K562 (cell line): Measurements from ENCODE around the gene TMEFF1. TPM values are rescaled to one million over a fixed set of nuclear protein-coding genes. Genes with fewer than 3 reads are reported as not detected.

Source experiments
- BCOR ChIP-seq: fragments of 450-650 bp; IDR thresholded peaks from 2 replicates; pipeline ENCODE4 v1.6.1; 2016
- BRCA1 ChIP-seq, 2 experiments: fragments of 450-650 bp in 1 of 2; sonication (generic) in 1 of 2; formaldehyde crosslinking in 1 of 2; IDR thresholded peaks; 2 replicates each; pipeline versions ENCODE4 v1.5.0 to v1.6.1; 2017 to 2020; ENCODE audit warnings: mild to moderate bottlenecking in 1 of 2, missing genetic modification reagents in 1 of 2
- CBFA2T2 ChIP-seq: fragments of 450-650 bp; conservative IDR thresholded peaks from 2 replicates; pipeline ENCODE4 v1.6.1; 2017; ENCODE audit warnings: mild to moderate bottlenecking
- CBX2 ChIP-seq: fragments of 200-600 bp; sonication (generic); IDR thresholded peaks from one replicate; pipeline ENCODE4 v1.6.1; 2012; ENCODE audit warnings: mild to moderate bottlenecking, low read length, inconsistent platforms; ENCODE audit not compliant: insufficient read depth, poor library complexity, severe bottlenecking
- CCNT2 ChIP-seq: IDR thresholded peaks from 2 replicates; pipeline ENCODE4 v1.6.1; 2011; ENCODE audit warnings: borderline replicate concordance, low read depth, mild to moderate bottlenecking, moderate library complexity, mixed read lengths, low read length; ENCODE audit not compliant: insufficient read length; ENCODE audit errors: extremely low read depth
- CHD4 ChIP-seq: fragments of 200-600 bp; sonication (generic); IDR thresholded peaks from 3 replicates; pipeline ENCODE4 v1.6.1; 2012; ENCODE audit warnings: low read depth, mild to moderate bottlenecking, mixed read lengths, low read length, inconsistent platforms; ENCODE audit not compliant: insufficient read depth, insufficient replicate concordance, poor library complexity, severe bottlenecking
- HMGXB4 ChIP-seq: sonication (generic); formaldehyde crosslinking; IDR thresholded peaks from 2 replicates; pipeline ENCODE4 v1.8.1; 2023; ENCODE audit warnings: mild to moderate bottlenecking, missing genetic modification reagents
- NELFE ChIP-seq: IDR thresholded peaks from 2 replicates; pipeline ENCODE4 v1.6.1; 2011; ENCODE audit warnings: mild to moderate bottlenecking; ENCODE audit not compliant: insufficient read depth, insufficient read length
- NR3C1 ChIP-seq: sonication (generic); formaldehyde crosslinking; IDR thresholded peaks from 2 replicates; pipeline ENCODE4 v1.8.1; 2022; ENCODE audit warnings: missing genetic modification reagents
- TCF7 ChIP-seq: sonication (generic); IDR thresholded peaks from 2 replicates; pipeline ENCODE4 v1.6.1; 2016; ENCODE audit warnings: antibody characterized with exemption, borderline replicate concordance
- XRCC4 ChIP-seq: IDR thresholded peaks from one replicate; pipeline ENCODE4 v1.6.1; 2011; ENCODE audit not compliant: insufficient read depth, insufficient read length; ENCODE audit errors: extremely low read depth
- ZNF133 ChIP-seq: fragments of 250-450 bp; sonication (Bioruptor Pico); IDR thresholded peaks from 2 replicates; pipeline ENCODE4 v1.4.0; 2020; ENCODE audit warnings: mild to moderate bottlenecking
- ZNF217 ChIP-seq: sonication (generic); formaldehyde crosslinking; IDR thresholded peaks from 2 replicates; pipeline ENCODE4 v1.8.0; 2022; ENCODE audit warnings: mild to moderate bottlenecking, missing genetic modification reagents
- ZNF75A ChIP-seq: fragments of 450-650 bp; formaldehyde crosslinking; IDR thresholded peaks from 2 replicates; pipeline ENCODE4 v1.4.0; 2020; ENCODE audit warnings: mild to moderate bottlenecking
- ZNF79 ChIP-seq: fragments of 250-450 bp; sonication (Bioruptor Pico); IDR thresholded peaks from 2 replicates; pipeline ENCODE4 v1.4.0; 2020; ENCODE audit warnings: low read depth, mild to moderate bottlenecking, moderate library complexity
- polyA plus RNA-seq, 8 experiments: library from polyadenylated mRNA; depleted of rRNA in 4 of 8; stranded (reverse) in 5 of 8; unstranded in 3 of 8; fragments of >200 nt; fragmentation: Nextera tagmentation in 2 of 8; fragmentation: Illumina TruSeq in 1 of 8; extraction: Ambion mirVana in 2 of 8; extraction: Trizol in 1 of 8; gene quantifications; 2 replicates each; pipeline versions ENCODE4 v1.2.1 to v1.2.3, GENCODE V29; 2011 to 2014; ENCODE audit warnings: inconsistent platforms in 1 of 8, missing spikeins in 1 of 8
- total RNA-seq, 7 experiments: library from RNA; depleted of rRNA in 6 of 7; stranded (reverse); fragments of >200 nt in 6 of 7; fragmentation: Illumina TruSeq in 2 of 7; extraction: Trizol in 2 of 7; gene quantifications; 2 replicates each; pipeline versions ENCODE4 v1.2.1 to v1.2.3, GENCODE V29; 2011 to 2021; ENCODE audit warnings: low replicate concordance in 1 of 7
- TF ChIP-seq, protein P1 (sequence below): sonication (generic); formaldehyde crosslinking; IDR thresholded peaks from 2 replicates; pipeline ENCODE4 v1.8.0; 2023; ENCODE audit warnings: mild to moderate bottlenecking, missing genetic modification reagents
- TF ChIP-seq, protein P2 (sequence below): fragments of 450-650 bp; IDR thresholded peaks from 2 replicates; pipeline ENCODE4 v1.6.1; 2018; ENCODE audit warnings: mild to moderate bottlenecking, low read depth; ENCODE audit not compliant: partially characterized antibody

The TMEFF1 gene
- total and polyA plus RNA-seq, 9 of the 15 experiments (the other 6 are each of a cell fraction or from before 2014, with no cell fraction given), result 0.07 to 1.1 (median 0.28) TPM; not detected in 2

DNA sequence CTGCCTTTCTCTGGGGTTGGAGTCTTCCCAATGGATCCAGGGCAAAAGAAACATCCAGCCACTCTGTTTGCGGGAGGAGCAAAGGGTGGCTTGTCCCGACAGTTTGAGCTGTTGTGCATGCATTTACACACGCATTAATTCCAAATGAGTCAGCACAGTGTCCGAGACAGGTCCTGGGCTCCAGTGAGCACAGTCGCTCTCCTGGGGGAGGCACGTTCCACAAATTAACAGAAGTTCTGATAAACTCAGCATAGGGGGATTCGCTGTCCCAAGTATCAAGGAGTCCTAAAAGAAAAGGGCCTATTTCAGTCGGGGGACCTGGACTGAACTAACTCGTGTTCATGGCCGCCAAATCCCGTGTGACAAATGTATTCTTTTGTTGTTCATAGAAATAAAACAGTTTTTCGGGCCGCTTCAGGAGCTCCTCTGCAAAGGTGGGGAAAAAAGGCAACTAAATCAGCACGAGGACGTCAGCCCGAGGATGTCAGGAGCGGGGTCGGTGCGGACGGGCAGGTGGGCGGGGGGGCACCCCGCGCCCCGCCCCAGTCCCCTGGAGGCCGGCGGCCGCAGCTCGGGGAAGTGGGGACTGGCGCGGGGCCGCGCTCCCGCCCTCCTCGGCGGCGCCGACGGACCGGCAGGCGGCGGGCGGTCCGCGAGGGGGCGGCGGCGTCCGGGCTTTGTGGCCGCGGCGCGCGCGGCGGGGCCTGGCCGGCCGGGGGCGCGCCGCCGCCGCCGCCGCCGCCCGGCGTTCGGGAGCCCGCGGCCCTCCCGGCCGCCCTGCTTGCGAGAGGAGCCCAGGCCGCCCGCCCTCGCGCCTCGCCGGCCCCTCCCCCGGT, 46.2 kb upstream of the TMEFF1 start, which contains the start of gene MSANTD3 (continued):
- TF ChIP-seq, protein P1, sequence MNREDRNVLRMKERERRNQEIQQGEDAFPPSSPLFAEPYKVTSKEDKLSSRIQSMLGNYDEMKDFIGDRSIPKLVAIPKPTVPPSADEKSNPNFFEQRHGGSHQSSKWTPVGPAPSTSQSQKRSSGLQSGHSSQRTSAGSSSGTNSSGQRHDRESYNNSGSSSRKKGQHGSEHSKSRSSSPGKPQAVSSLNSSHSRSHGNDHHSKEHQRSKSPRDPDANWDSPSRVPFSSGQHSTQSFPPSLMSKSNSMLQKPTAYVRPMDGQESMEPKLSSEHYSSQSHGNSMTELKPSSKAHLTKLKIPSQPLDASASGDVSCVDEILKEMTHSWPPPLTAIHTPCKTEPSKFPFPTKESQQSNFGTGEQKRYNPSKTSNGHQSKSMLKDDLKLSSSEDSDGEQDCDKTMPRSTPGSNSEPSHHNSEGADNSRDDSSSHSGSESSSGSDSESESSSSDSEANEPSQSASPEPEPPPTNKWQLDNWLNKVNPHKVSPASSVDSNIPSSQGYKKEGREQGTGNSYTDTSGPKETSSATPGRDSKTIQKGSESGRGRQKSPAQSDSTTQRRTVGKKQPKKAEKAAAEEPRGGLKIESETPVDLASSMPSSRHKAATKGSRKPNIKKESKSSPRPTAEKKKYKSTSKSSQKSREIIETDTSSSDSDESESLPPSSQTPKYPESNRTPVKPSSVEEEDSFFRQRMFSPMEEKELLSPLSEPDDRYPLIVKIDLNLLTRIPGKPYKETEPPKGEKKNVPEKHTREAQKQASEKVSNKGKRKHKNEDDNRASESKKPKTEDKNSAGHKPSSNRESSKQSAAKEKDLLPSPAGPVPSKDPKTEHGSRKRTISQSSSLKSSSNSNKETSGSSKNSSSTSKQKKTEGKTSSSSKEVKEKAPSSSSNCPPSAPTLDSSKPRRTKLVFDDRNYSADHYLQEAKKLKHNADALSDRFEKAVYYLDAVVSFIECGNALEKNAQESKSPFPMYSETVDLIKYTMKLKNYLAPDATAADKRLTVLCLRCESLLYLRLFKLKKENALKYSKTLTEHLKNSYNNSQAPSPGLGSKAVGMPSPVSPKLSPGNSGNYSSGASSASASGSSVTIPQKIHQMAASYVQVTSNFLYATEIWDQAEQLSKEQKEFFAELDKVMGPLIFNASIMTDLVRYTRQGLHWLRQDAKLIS, result 0 out of 2 replicates have a peak, but pooled peaks have one; percentile 29
- no peak for TF ChIP-seq NR3C1
- no peak for TF ChIP-seq HMGXB4 (CRISPR knock-in tag)
- TF ChIP-seq NELFE, result no peak
- no peak for TF ChIP-seq ZNF217
- TF ChIP-seq, protein P2, sequence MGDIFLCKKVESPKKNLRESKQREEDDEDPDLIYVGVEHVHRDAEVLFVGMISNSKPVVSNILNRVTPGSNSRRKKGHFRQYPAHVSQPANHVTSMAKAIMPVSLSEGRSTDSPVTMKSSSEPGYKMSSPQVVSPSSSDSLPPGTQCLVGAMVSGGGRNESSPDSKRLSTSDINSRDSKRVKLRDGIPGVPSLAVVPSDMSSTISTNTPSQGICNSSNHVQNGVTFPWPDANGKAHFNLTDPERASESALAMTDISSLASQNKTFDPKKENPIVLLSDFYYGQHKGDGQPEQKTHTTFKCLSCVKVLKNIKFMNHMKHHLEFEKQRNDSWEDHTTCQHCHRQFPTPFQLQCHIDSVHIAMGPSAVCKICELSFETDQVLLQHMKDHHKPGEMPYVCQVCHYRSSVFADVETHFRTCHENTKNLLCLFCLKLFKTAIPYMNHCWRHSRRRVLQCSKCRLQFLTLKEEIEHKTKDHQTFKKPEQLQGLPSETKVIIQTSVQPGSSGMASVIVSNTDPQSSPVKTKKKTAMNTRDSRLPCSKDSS, result no peak
- TF ChIP-seq TCF7, result no peak
- no peak for TF ChIP-seq BRCA1 (IDR thresholded peaks at IDR 0.05)
- no peak for TF ChIP-seq BRCA1 (CRISPR knock-in tag; IDR thresholded peaks at IDR 0.05)
- TF ChIP-seq CBX2, result no peak
- no peak for TF ChIP-seq ZNF75A
- no peak for TF ChIP-seq ZNF133 (CRISPR knock-in tag)
- TF ChIP-seq XRCC4, result no peak
- no peak for TF ChIP-seq CBFA2T2
- no peak for TF ChIP-seq CHD4
- TF ChIP-seq BCOR, result 0 out of 2 replicates have a peak, but pooled peaks have one; percentile 48
- no peak for TF ChIP-seq ZNF79 (CRISPR knock-in tag)
- TF ChIP-seq CCNT2, result peak; percentile 49
